ENCODE results near the gene ZAP70. TPM values are rescaled to one million over a fixed set of nuclear protein-coding genes. Genes with fewer than 3 reads are reported as not detected.

Gene ZAP70
- total RNA-seq, 1 experiment from 2014 or later: not detected

GRCh38 chr2:97715951-97716694 is 2.7 kb downstream of the ZAP70 start:
- CTCF ChIA-PET: no interaction called here
- Histone ChIP-seq H3K4me1 (replicated peaks; ENCODE audit: insufficient read depth) (0 out of 2 replicates have a peak, but pooled peaks cover under 1% of the 10 kb centered on the region), H3K4me3 (no peak overlapping the region), H3F3A (ENCODE audit: insufficient read depth, low read depth) (no peaks in the 10 kb centered on the region), H4K20me1 (ENCODE audit: insufficient read depth) (no peaks in the 10 kb centered on the region), H3K27me3 (ENCODE audit: insufficient read depth, low read depth) (peaks cover 15% of the 10 kb centered on the region; the same call in 1 of the 2 replicates), H3K9me3 (ENCODE audit: insufficient read depth, low read depth) (no peaks in the 10 kb centered on the region), H3K9me2 (ENCODE audit: insufficient read depth) (no peaks in the 10 kb centered on the region), H3K27ac (no peak overlapping the region), H3K79me2 (ENCODE audit: low read depth) (no peaks in the 10 kb centered on the region), H3K36me3 (ENCODE audit: low read depth) (no peaks in the 10 kb centered on the region), H3K4me2 (no peak overlapping the region), H2AFZ (no peak overlapping the region)
- intact Hi-C loops (cut with micrococcal nuclease; ENCODE audit: unreplicated experiment): loop anchor here (10.0 kb wide), 1 partner anchor 889 kb away; the partner anchor contains the start of genes COA5 and UNC50
- TF ChIP-seq, protein P1, sequence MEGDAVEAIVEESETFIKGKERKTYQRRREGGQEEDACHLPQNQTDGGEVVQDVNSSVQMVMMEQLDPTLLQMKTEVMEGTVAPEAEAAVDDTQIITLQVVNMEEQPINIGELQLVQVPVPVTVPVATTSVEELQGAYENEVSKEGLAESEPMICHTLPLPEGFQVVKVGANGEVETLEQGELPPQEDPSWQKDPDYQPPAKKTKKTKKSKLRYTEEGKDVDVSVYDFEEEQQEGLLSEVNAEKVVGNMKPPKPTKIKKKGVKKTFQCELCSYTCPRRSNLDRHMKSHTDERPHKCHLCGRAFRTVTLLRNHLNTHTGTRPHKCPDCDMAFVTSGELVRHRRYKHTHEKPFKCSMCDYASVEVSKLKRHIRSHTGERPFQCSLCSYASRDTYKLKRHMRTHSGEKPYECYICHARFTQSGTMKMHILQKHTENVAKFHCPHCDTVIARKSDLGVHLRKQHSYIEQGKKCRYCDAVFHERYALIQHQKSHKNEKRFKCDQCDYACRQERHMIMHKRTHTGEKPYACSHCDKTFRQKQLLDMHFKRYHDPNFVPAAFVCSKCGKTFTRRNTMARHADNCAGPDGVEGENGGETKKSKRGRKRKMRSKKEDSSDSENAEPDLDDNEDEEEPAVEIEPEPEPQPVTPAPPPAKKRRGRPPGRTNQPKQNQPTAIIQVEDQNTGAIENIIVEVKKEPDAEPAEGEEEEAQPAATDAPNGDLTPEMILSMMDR (conservative IDR thresholded peaks at IDR 0.05): no peak
- TF ChIP-seq EZH2 (IDR thresholded peaks at IDR 0.05; ENCODE audit: low read depth): no peak
- no peak for DNase-seq
- POLR2A ChIA-PET (ENCODE audit: unreplicated experiment): interaction anchor here (0.6 kb wide), 1 partner anchor 995 kb away, joined by 19 read pairs; no protein-coding TSS in a partner anchor
- BruUV-seq (replicated peaks): no TSS peak

GRCh38 chr2:97716695-97717612 is 3.6 kb downstream of the ZAP70 start:
- Histone ChIP-seq H3K27me3 (ENCODE audit: insufficient read depth, low read depth) (peaks cover 15% of the 10 kb centered on the region; the same call in 1 of the 2 replicates), H3K9me3 (ENCODE audit: insufficient read depth, low read depth) (no peaks in the 10 kb centered on the region), H2AFZ (no peak overlapping the region), H3K4me3 (no peak overlapping the region), H3K79me2 (ENCODE audit: low read depth) (no peaks in the 10 kb centered on the region), H3K4me1 (replicated peaks; ENCODE audit: insufficient read depth) (no peaks in the 10 kb centered on the region), H3K36me3 (ENCODE audit: low read depth) (no peaks in the 10 kb centered on the region), H3K27ac (no peak overlapping the region), H4K20me1 (ENCODE audit: insufficient read depth) (no peaks in the 10 kb centered on the region), H3K4me2 (no peak overlapping the region), H3K9me2 (ENCODE audit: insufficient read depth) (no peaks in the 10 kb centered on the region), H3F3A (ENCODE audit: insufficient read depth, low read depth) (no peaks in the 10 kb centered on the region)
- intact Hi-C loops (cut with micrococcal nuclease; ENCODE audit: unreplicated experiment): loop anchor here (10.0 kb wide), 1 partner anchor 888 kb away; the partner anchor contains the start of genes COA5 and UNC50
- no peak for DNase-seq
- no TSS peak for BruUV-seq (replicated peaks)
- CTCF ChIA-PET: interaction anchor here (0.6 to 0.7 kb wide), 2 partner anchors 31 to 910 kb away, joined by 4 read pairs; no protein-coding TSS in a partner anchor
- POLR2A ChIA-PET (ENCODE audit: unreplicated experiment): no interaction called here
- TF ChIP-seq, protein P1 (conservative IDR thresholded peaks at IDR 0.05): no peak
- no peak for TF ChIP-seq EZH2 (IDR thresholded peaks at IDR 0.05; ENCODE audit: low read depth)

DNA sequence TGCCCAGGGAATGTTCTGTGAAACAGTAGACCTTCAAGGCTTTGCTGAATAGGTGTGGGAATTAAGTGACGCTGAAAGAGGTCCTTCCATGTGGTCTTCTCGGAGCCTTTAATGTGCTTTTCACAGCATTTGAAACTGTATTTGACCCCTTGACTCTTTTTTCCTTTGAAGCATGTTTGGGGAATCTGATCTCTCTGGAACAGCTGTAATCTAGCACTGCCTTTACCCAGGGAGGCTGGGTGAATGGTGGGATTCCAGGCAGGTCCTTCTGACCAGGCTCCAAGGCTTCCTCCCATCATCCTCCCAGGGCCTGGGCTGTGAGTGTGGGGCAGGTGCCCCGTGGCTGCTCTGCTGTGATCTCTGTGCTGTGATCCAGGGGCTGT is 4.2 kb downstream of the ZAP70 start:
- intact Hi-C loops (cut with micrococcal nuclease; ENCODE audit: unreplicated experiment): loop anchor here (10.0 kb wide), 1 partner anchor 887 kb away; the partner anchor contains the start of genes COA5 and UNC50
- ChIA-PET CTCF (interaction anchor here (0.7 kb wide), 1 partner anchor 910 kb away, joined by 4 read pairs; no protein-coding TSS in a partner anchor), POLR2A (ENCODE audit: unreplicated experiment) (no interaction called here)
- Histone ChIP-seq H3F3A (ENCODE audit: insufficient read depth, low read depth) (no peaks in the 10 kb centered on the region), H2AFZ (no peak overlapping the region), H3K9me3 (ENCODE audit: insufficient read depth, low read depth) (no peaks in the 10 kb centered on the region), H3K79me2 (ENCODE audit: low read depth) (no peaks in the 10 kb centered on the region), H3K9me2 (ENCODE audit: insufficient read depth) (no peaks in the 10 kb centered on the region), H3K4me2 (no peak overlapping the region), H3K27me3 (ENCODE audit: insufficient read depth, low read depth) (peaks cover 15% of the 10 kb centered on the region; the same call in 1 of the 2 replicates), H3K4me3 (no peak overlapping the region), H3K4me1 (replicated peaks; ENCODE audit: insufficient read depth) (no peaks in the 10 kb centered on the region), H4K20me1 (ENCODE audit: insufficient read depth) (no peaks in the 10 kb centered on the region), H3K27ac (no peak overlapping the region), H3K36me3 (ENCODE audit: low read depth) (no peaks in the 10 kb centered on the region)
- BruUV-seq (replicated peaks): no TSS peak
- DNase-seq: no peak
- TF ChIP-seq EZH2 (IDR thresholded peaks at IDR 0.05; ENCODE audit: low read depth): no peak
- TF ChIP-seq, protein P1 (conservative IDR thresholded peaks at IDR 0.05): no peak
